Central memory CD4-positive, alpha-beta T cell (primary cell): Measurements from ENCODE around the gene PLB1.
A peak's percentile ranks its signal among the peaks of the same experiment; 100 is the strongest.

Experiments
- DNase-seq: peaks from one replicate; pipeline ENCODE4 v3.0.0; 2022

Gene PLB1

GRCh38 chr2:28593160-28593755, 97.4 kb downstream of the PLB1 start:
- no peak for DNase-seq

GRCh38 chr2:28594000-28594331, 98.1 kb downstream of the PLB1 start:
- no peak for DNase-seq

GRCh38 chr2:28594332-28595108, 98.7 kb downstream of the PLB1 start:
- peak; percentile 77 for DNase-seq

GRCh38 chr2:28595323-28595722, 99.5 kb downstream of the PLB1 start:
- DNase-seq = no peak

GRCh38 chr2:28598484-28598883, 102.6 kb downstream of the PLB1 start:
- DNase-seq = no peak

- DNase-seq = no peak
Measured at GRCh38 chr2:28600181-28600580, 104.3 kb downstream of the PLB1 start.

GRCh38 chr2:28601616-28602015, 105.8 kb downstream of the PLB1 start:
- no peak for DNase-seq

- DNase-seq = no peak
Measured at GRCh38 chr2:28602136-28602660, 106.3 kb downstream of the PLB1 start.

GRCh38 chr2:28602751-28603639, 107.1 kb downstream of the PLB1 start:
- no peak for DNase-seq

GRCh38 chr2:28603821-28604220, 108.0 kb downstream of the PLB1 start:
- no peak for DNase-seq

- no peak for DNase-seq
Measured at GRCh38 chr2:28604284-28604843, 108.5 kb downstream of the PLB1 start.

- no peak for DNase-seq
Measured at GRCh38 chr2:28606986-28607441, 111.2 kb downstream of the PLB1 start.

- no peak for DNase-seq
Measured at GRCh38 chr2:28607730-28608499, 112.1 kb downstream of the PLB1 start.

GRCh38 chr2:28608500-28609424, 112.9 kb downstream of the PLB1 start:
- no peak for DNase-seq

- no peak for DNase-seq
Measured at GRCh38 chr2:28610583-28611201, 114.8 kb downstream of the PLB1 start.

- DNase-seq = no peak
Measured at GRCh38 chr2:28612131-28612812, 116.4 kb downstream of the PLB1 start.

- peak; percentile 30 for DNase-seq
Measured at GRCh38 chr2:28613186-28613585, 117.3 kb downstream of the PLB1 start.

- no peak for DNase-seq
Measured at GRCh38 chr2:28613633-28614501, 118.0 kb downstream of the PLB1 start.

- peak; percentile 57 for DNase-seq
Measured at GRCh38 chr2:28615706-28616105, 119.8 kb downstream of the PLB1 start.
